Ammon's horn (tissue), 1 donor: ENCODE results near the gene FA2H.
A peak's percentile ranks its signal among the peaks of the same experiment; 100 is the strongest.
"Not testable (repeated sequence)": the region's sequence is repeated elsewhere in the genome, so short reads cannot be mapped to it uniquely, and the experiment has no call there.

Source experiments
- DNase-seq: peaks from one replicate; pipeline ENCODE4 v3.0.0-alpha.2; 2016; ENCODE audit warnings: low spot score

The FA2H gene

DNA sequence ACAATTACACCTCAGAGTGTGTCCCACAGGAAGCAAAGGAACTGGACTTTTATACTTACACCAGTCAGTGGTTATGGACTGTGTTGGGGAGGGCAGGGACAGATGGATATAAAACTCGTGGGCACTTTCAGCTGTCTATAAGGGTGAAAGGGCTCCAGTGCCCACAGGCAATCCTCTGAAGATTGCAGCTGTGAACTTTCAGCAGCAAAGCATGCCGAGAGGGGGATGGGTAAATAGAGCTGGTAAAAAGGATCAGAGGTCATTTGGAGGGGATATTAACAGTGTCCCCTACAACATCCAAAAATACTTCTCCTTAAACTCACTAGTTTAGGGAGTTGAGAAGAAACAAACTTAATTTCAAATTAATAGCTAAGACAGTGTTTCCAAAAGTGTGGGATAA is 94.6 kb downstream of the FA2H start:
- DNase-seq = no peak

- no peak for DNase-seq
Observed at GRCh38 chr16:74677868-74678267, 96.8 kb downstream of the FA2H start.

- DNase-seq = no peak
Observed at GRCh38 chr16:74673876-74674275, 100.7 kb downstream of the FA2H start.

DNA sequence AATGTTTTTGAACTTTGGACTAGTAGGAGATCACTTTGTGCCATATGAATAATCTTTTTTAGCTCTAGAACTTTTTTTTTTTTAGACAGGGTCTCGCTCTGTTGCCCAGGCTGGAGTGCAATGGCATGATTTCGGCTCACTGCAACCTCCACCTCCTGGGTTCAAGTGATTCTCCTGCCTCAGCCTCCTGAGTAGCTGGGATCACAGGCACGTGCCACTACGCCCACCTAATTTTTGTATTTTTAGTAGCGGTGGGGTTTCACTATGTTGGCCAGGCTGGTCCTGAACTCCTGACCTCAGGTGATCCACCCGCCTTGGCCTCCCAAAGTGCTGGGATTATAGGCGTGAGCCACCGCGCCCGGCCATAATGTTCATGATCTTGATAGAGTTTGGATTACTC is 105.7 kb downstream of the FA2H start:
- not testable (repeated sequence) for DNase-seq

DNA sequence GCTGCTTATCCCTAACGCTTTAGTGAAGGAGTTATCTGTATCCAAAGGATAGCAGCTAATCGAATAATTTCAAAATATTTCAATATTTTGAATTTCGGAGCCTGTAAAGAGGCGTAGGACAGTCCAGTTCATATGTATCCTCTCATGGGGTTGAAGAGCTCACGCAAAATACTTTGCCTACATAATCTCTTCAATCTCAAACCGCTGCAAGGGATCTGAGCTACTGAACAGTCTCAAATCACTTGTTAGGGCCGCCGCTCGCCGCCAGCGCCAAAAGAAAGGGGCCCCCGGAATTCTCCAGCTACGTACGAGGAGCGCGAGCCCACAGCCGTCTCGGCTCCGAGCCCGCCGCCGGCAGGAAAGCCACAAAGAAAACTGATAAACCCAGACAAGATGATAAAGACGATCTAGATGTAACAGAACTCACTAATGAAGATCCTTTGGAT is 107.3 kb downstream of the FA2H start:
- DNase-seq = peak; percentile 16

GRCh38 chr16:74666425-74667254 is 108.0 kb downstream of the FA2H start, which contains the start of gene RFWD3:
Gene RFWD3 (minus strand): TSS chr16:74666877. CDS start chr16:74661449, 5,428 bp downstream.
- DNase-seq = peak; percentile 100

GRCh38 chr16:74666010-74666421 is 108.6 kb downstream of the FA2H start:
- DNase-seq = no peak
